Posterior vena cava (tissue), 2 donors: Measurements from ENCODE around the gene THSD7B. TPM values are rescaled to one million over a fixed set of nuclear protein-coding genes. Genes with fewer than 3 reads are reported as not detected.

Experiments
- DNase-seq: peaks from one replicate; pipeline ENCODE4 v3.0.0-alpha.2; 2020; ENCODE audit warnings: low spot score
- intact Hi-C, 2 donors: fragments of 100-400 bp; cut with DNase I; formaldehyde crosslinking; loops; one replicate each; pipeline versions ENCODE4 v1.14.1 to v1.14.2; 2022 to 2023
- total RNA-seq, 2 donors: library from RNA; stranded (reverse); fragmentation: NEBNext Ultra II Directional; extraction: Animal tissue kit (Norgen Biotek cat#: 25700); gene quantifications; one replicate each; pipeline ENCODE4 v1.2.1, GENCODE V29; 2021
- donor health status: DM: yes; HTN: yes; CAD: no.
- donor health status: DM: yes; HTN: yes; CAD: no.

THSD7B gene
- total RNA-seq, 2 donors from 2014 or later, result 0.76 to 1.2 TPM

GRCh38 chr2:137383391-137383790 lies 618.0 kb downstream of the THSD7B start:
- intact Hi-C loops, result no loop called here
- DNase-seq, result no peak

DNA sequence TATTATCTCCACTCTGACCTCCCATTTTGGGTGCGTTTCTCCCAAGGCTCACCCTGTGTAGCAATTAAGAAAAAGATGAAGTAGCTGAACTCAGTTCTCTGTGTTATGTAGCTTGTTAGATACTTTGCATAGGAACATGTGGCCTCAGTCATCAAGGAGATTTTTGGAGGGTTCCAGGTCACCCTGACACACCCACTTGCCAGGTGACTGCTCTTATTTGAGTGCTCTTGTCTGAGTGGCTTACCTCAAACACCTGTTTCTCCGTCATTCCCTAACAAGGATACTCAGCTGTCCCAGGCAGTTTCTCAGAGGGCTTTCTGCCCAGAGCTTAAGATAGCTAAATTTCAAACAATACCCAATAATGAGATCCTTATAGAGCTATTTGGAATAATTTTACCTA lies 621.7 kb downstream of the THSD7B start:
- intact Hi-C loops, result no loop called here
- no peak for DNase-seq

DNA sequence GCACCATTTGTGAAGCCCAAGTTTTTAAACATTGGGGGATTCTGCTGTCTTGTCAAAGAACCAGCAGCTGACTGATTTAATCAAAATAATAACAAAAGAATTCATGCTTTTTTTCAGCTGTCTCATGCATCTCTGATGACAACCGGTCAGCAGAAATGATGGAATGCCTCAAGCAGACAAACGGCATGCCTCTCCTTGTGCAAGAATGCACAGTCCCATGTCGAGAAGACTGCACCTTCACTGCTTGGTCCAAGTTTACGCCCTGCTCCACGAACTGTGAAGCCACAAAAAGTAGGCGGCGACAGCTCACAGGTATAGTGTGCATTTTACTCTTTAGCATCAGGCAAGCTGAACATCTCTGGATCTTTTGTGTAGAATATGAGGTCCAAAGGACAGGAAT lies 640.2 kb downstream of the THSD7B start:
- no peak for DNase-seq

GRCh38 chr2:137411585-137411984 lies 646.2 kb downstream of the THSD7B start:
- intact Hi-C loops, result no loop called here
- no peak for DNase-seq

More for the DNA sequence above, 640.2 kb downstream of the THSD7B start:
- intact Hi-C loops, result no loop called here

DNA sequence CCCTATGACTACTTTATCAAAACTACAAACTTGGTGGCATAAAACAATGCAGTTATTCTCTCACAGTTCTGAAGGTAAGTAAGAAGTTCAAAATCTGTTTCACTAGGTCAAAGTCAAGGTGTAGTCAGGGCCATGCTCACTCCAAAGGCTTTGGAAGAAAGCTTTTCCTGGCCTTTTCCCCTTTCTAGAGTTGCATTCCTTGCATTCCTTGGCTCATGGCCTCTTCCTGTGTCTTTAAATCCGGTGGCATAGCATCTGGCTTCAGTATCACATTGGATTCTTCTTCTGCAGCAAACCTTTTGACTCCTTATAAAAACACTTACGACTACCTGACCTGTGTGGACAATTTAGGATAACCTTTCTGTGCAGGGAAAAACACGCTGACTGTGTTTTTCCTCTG lies 655.4 kb downstream of the THSD7B start:
- no peak for DNase-seq
- intact Hi-C loops, result no loop called here

DNA sequence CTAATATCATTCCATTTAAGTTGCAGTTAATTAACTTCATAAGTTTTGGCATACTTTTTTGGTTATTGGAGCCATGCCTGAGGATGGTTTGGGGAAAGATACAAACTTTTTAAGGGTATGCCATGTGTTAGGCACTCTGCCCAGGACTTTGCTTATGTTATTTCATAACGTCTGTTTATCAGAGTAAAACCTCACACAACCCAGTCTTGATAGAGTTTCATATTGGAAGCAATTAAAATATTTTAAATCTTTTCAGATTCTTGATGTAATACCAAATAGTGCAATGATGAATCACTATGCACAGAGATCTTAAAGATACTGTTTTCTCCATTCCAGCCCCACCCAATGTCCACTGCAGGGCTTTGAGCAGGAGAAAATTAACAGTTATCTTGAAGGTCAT lies 669.8 kb downstream of the THSD7B start:
- DNase-seq, result no peak
- intact Hi-C loops, result loop anchor here in 1 of 2 donors (10.0 kb wide), 1 partner anchor 1050 kb away; no protein-coding TSS in a partner anchor

DNA sequence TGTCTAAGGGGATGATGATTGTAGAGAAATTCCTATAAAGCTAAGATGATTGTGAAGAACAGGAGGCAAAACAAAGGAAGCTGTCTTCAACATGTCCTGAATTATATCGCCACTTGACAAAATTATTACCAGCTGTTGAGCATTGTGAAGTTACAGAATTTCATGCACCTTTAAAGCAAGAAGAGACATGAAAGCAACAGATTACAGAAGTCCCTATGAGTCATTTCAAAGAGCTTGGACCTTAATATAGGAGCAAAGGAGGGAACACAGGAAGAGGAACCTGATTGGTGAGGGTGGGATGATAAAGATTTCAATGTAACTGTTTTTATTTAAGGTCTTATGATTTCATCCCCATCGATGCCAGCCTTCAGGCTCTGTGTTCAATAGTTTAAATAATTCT lies 672.0 kb downstream of the THSD7B start:
- no peak for DNase-seq

DNA sequence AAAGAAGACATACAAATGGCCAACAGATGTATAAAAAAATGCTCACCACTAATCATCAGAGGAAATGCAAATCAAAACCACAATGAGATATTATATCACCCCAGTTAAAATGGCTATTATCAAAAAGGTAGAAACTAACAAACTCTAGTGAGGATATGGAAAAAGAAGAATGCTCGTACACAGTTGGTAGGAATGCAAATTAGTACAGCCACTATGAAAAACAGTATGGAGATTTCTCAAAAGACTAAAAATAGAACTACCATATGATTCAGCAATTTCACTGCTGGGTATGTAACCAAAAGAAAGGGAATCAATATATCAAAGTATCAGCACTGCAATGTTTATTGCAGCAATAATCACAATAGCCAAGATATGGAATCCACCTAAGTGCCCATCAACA lies 679.6 kb downstream of the THSD7B start:
- no peak for DNase-seq
- intact Hi-C loops, result no loop called here

More for the DNA sequence above, 672.0 kb downstream of the THSD7B start:
- intact Hi-C loops, result loop anchor here in 1 of 2 donors (10.0 kb wide), 1 partner anchor 1047 kb away; no protein-coding TSS in a partner anchor

GRCh38 chr2:137449454-137449853 lies 684.1 kb downstream of the THSD7B start:
- intact Hi-C loops, result no loop called here
- DNase-seq, result no peak

DNA sequence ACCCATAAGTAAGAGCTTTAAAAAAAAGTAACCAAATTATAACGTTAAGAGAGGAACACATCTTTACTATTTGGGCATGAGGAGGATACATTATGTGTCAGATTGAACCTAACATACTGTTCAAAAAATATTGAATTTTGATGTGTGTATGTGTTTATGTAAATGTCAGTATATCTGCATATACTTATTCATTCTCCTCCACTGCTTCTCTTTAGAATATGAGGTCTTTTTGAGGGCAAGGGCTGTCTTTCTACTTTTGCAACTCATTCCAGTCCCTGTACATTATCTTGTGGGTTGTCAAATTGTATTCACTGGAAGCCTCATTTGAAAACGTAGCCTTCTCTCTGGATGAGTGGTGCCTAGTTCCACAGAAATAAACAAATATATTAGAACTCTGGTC lies 689.5 kb downstream of the THSD7B start:
- intact Hi-C loops, result no loop called here
- DNase-seq, result no peak

DNA sequence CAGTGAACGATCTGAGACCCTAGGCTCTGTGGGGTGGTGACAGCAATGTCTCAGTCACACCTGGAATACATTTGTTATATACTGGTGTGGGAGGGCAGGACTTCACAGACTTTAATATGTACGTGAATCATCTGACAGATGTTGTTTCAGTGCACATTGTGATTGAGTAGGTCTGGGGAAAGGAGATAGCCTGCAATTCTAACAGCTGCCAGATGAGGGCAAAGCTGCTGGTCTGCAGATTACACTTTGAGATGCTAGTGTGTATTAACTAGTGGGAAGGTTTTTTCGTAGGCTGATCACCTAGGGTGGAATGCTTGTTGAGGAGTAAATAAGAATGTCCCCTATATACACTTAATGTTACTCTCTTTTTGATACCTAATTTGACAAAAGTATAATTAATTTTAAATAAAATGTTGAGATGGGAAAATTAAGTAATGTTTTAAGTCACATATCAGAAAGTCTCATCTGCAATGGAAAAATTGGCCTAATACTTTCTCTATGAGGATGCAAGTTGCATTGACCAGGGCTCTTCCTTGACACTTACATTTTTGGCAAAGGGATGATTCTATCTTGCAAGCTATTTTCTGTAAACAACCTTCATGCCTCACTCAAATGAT lies 702.0 kb downstream of the THSD7B start:
- no peak for DNase-seq
- intact Hi-C loops, result no loop called here

DNA sequence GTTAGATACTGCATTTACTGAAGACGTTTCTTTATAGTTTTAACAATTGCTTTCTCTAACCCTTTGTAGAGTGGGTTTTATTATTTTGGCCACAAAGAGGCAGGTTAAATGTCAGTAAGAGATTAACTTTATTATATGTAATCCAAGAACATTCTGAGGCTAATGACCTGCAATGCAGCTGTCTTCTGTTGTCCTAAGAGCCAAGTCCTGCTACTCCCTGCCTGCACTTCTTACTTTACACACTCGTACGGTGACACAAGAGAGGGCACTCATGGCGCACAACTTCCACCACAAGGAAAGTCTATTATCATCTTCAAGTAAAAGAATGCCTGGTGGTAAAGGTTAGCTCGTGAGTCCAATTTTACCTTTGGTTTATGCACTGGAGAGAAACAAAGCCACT lies 727.9 kb downstream of the THSD7B start:
- intact Hi-C loops, result no loop called here
- no peak for DNase-seq

DNA sequence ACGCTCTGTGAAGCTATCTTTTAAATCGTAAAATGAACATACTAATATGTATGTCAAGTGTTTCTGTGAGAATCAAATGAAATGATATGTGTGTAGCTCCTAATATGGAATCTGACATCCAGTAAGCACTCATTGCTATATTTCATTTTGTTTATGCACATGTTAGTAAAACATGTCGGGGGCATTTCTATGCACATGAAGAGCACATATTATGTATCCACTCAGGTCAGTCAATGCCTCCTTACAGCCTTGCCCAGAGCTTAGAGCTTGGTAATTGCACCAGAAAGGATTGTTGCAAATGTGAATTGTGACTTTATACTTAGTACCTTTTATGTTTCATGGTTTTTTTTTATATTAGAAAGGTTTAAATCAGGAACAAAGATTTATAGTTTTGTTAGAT lies 735.3 kb downstream of the THSD7B start:
- intact Hi-C loops, result no loop called here
- no peak for DNase-seq

DNA sequence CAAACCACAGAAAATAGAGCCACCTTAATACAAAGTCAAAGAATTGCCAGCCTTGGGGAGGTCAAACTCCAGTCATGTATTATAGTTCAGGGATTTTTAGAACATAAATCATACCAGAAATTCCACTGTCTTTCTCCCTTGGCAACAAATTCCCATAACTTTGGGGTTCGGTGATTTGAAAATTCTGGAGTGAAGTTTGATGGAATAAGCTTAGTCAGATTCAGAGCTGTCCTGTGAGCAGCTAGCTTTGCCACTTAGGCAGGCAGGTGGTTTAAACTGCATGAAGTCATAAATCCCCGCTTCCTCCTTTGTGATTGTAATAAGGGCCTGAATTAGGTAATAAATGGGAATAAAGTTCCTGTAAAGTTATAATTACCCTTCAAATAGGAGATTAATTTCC lies 741.9 kb downstream of the THSD7B start:
- intact Hi-C loops, result no loop called here
- DNase-seq, result no peak

DNA sequence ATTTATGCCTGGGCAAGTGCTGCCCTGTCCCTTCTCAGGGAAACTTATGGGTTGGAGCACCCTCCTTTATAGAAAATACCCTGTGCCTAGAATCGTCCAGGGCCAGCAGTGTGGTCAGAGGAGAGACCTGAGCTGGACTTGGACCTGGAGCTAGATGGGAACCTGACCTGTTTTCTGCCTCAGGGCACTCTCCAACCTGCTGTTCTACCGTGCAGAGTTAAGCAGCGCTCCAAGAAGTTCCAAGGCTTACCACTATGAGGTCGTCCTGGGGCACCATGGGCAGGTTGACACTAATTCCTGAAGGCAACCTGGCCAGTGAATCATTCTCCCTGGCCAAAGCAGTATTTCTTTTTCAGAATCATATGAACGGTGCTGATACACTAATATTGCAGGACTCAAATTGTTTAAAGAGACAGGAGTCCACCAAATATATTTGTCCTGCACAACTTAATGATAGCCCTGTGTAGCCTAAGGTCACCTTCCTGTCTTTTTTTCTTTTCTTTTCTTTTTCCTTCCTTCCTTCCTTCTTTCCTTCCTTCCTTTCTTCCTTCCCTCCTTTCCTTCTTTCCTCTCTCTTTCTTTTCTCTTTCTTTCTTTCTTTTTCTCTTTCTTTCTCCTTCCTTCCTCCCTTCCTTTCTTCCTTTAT lies 743.5 kb downstream of the THSD7B start:
- intact Hi-C loops, result no loop called here
- DNase-seq, result no peak

- intact Hi-C loops, result no loop called here
- DNase-seq, result no peak
Observed at GRCh38 chr2:137511526-137511925, 746.2 kb downstream of the THSD7B start.

- intact Hi-C loops, result no loop called here
- DNase-seq, result no peak
Observed at GRCh38 chr2:137521653-137522619, 756.6 kb downstream of the THSD7B start.

DNA sequence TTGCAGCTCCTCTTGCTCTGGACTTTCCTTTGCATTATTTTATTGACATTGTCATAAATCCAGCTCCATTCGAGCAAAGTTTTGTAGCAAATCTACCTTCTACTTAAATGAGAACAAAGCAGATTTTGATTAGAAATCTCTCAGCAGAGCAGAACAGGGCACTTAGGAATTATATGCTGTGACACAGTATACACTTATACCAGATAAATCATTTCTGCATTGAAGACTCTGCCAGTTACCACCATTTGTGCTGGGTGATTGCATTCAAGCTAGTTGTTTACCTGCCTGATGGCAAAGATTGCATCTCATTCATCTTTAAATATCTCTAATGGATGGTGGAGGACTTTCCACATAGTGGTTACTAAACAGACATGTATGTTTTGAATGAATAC lies 757.3 kb downstream of the THSD7B start:
- DNase-seq, result no peak
- intact Hi-C loops, result no loop called here

DNA sequence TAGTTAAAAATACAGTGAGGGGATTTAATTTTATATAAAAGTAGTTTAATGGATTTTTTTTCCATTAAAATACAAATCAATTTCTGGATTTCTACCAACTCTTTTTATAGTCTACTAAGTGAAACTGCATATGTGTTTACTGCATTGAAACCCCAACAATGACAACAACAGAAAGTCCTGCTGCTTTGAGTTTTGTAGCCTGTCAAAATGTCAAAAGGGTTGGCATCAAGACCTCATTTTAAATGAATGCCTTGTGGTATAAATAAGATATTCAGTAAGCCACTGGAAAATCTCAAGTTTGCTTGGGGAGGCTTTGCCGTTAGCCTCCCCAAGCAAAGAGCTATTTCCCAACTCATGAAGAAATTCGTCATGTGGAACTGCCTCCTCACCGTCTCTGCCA lies 758.6 kb downstream of the THSD7B start:
- intact Hi-C loops, result no loop called here
- DNase-seq, result no peak

DNA sequence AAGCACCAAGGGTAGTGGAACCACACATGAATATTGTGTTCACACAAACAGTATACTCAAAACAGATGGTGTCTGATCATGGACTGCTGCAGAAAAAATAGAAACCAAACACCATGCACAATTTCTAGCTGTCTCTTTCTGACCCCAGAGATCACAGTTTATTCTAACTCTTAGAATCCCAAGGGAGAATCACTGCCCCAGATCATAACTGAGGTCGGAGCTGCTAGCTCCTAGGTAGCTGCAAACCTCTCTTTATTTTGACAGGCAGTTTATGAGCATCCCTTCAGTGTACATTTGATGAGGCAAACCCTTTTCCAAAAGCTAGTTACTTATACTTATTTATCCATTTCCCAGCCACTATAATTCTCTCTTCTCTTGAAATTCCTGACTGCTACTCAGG lies 759.8 kb downstream of the THSD7B start:
- intact Hi-C loops, result no loop called here
- DNase-seq, result no peak
